ENCODE data around the gene OR10G7. TPM values are rescaled to one million over a fixed set of nuclear protein-coding genes. Genes with fewer than 3 reads are reported as not detected.

OR10G7 gene
- total and polyA plus RNA-seq, 8 donors = not detected

- no peak overlapping the region for H3K27ac ChIP-seq
- WGBS, 5 donors = 84 to 91% (median 87%) methylated on average over 8 of the region's 8 CpGs
- peaks cover 0 to 56% (median 29%) of the 10 kb centered on the region in 3 donors for H3K27me3 ChIP-seq
- intact Hi-C loops (cut with DNase I; ENCODE audit: low total_unique reads) = loop anchor here (10.0 kb wide), 1 partner anchor 123 kb away; no protein-coding TSS in a partner anchor
- peaks cover 0 to 29% (median 17%) of the 10 kb centered on the region in 4 donors for H3K4me1 ChIP-seq
- no peaks in the 10 kb centered on the region for H3K9me3 ChIP-seq
- H3K36me3 ChIP-seq = no peaks in the 10 kb centered on the region
- TF ChIP-seq POLR2AphosphoS5 (IDR thresholded peaks at IDR 0.05) (no peak), CTCF (IDR thresholded peaks at IDR 0.05) (no peak), EP300 (IDR thresholded peaks at IDR 0.05) (no peak), POLR2A (IDR thresholded peaks at IDR 0.05) (no peak)
- no peak for DNase-seq
- H3K4me3 ChIP-seq = no peak overlapping the region
These were observed 31.0 kb upstream of the OR10G7 start for GRCh38 chr11:124072147-124072546.

- Histone ChIP-seq H3K4me1 (peaks cover 0 to 28% (median 17%) of the 10 kb centered on the region in 4 donors), H3K27me3 (peaks cover 0 to 56% (median 26%) of the 10 kb centered on the region in 3 donors), H3K4me3 (no peak overlapping the region), H3K36me3 (no peaks in the 10 kb centered on the region), H3K27ac (no peak overlapping the region), H3K9me3 (no peaks in the 10 kb centered on the region)
- 26 to 51% (median 35%) methylated on average over 4 of the region's 4 CpGs for WGBS, 5 donors
- intact Hi-C loops (cut with DNase I; ENCODE audit: low total_unique reads) = loop anchor here (10.0 kb wide), 1 partner anchor 123 kb away; no protein-coding TSS in a partner anchor
- TF ChIP-seq CTCF (IDR thresholded peaks at IDR 0.05) (no peak), POLR2AphosphoS5 (IDR thresholded peaks at IDR 0.05) (no peak), POLR2A (IDR thresholded peaks at IDR 0.05) (no peak), EP300 (IDR thresholded peaks at IDR 0.05) (no peak)
- DNase-seq = peak in 1 of 2 donors; percentile 28
These were observed 30.5 kb upstream of the OR10G7 start for GRCh38 chr11:124071623-124071948.

- intact Hi-C loops (cut with DNase I; ENCODE audit: low total_unique reads) = loop anchor here (10.0 kb wide), 1 partner anchor 124 kb away; no protein-coding TSS in a partner anchor
- no peaks in the 10 kb centered on the region for H3K36me3 ChIP-seq
- DNase-seq = peak; percentile 61 to 92
- H3K4me3 ChIP-seq = no peak overlapping the region
- H3K4me1 ChIP-seq = peaks cover 0 to 23% (median 13%) of the 10 kb centered on the region in 4 donors
- TF ChIP-seq POLR2A (IDR thresholded peaks at IDR 0.05) = no peak
- peak in 4 of 7 experiments; percentile 57 to 75 (median 66) for TF ChIP-seq CTCF (IDR thresholded peaks at IDR 0.05)
- TF ChIP-seq POLR2AphosphoS5 (IDR thresholded peaks at IDR 0.05) = no peak
- peaks cover 0 to 56% (median 21%) of the 10 kb centered on the region in 3 donors for H3K27me3 ChIP-seq
- no peak overlapping the region for H3K27ac ChIP-seq
- 3 to 15% (median 7%) methylated on average over 8 of the region's 8 CpGs for WGBS, 5 donors
- no peaks in the 10 kb centered on the region for H3K9me3 ChIP-seq
These were observed 29.9 kb upstream of the OR10G7 start for GRCh38 chr11:124070915-124071622.

- TF ChIP-seq CTCF (IDR thresholded peaks at IDR 0.05) (peak in 3 of 7 experiments; percentile 18 to 23 (median 18)), POLR2AphosphoS5 (IDR thresholded peaks at IDR 0.05) (no peak)
- Histone ChIP-seq H3K4me3 (peak overlapping the region in 1 of 4 donors; percentile 14), H3K36me3 (no peaks in the 10 kb centered on the region), H3K9me3 (no peaks in the 10 kb centered on the region), H3K27me3 (peaks cover 0 to 43% (median 13%) of the 10 kb centered on the region in 3 donors), H3K27ac (no peak overlapping the region), H3K4me1 (peaks cover 0 to 17% (median 8%) of the 10 kb centered on the region in 4 donors)
- DNase-seq = peak in 1 of 2 donors; percentile 87
- intact Hi-C loops (cut with DNase I; ENCODE audit: low total_unique reads) = loop anchor here (10.0 kb wide), 1 partner anchor 125 kb away; no protein-coding TSS in a partner anchor
- 34 to 41% (median 35%) methylated on average over 25 to 28 of the region's 28 CpGs for WGBS, 5 donors
These were observed 28.6 kb upstream of the OR10G7 start for GRCh38 chr11:124069429-124070401.
